ENCODE measurements around the gene ITPKC. TPM values are rescaled to one million over a fixed set of nuclear protein-coding genes. Genes with fewer than 3 reads are reported as not detected.

ITPKC gene
- total and polyA plus RNA-seq, 9 of the 15 experiments (the other 6 are each of a cell fraction or from before 2014, with no cell fraction given) = 0.08 to 9.3 (median 5.8) TPM

DNA sequence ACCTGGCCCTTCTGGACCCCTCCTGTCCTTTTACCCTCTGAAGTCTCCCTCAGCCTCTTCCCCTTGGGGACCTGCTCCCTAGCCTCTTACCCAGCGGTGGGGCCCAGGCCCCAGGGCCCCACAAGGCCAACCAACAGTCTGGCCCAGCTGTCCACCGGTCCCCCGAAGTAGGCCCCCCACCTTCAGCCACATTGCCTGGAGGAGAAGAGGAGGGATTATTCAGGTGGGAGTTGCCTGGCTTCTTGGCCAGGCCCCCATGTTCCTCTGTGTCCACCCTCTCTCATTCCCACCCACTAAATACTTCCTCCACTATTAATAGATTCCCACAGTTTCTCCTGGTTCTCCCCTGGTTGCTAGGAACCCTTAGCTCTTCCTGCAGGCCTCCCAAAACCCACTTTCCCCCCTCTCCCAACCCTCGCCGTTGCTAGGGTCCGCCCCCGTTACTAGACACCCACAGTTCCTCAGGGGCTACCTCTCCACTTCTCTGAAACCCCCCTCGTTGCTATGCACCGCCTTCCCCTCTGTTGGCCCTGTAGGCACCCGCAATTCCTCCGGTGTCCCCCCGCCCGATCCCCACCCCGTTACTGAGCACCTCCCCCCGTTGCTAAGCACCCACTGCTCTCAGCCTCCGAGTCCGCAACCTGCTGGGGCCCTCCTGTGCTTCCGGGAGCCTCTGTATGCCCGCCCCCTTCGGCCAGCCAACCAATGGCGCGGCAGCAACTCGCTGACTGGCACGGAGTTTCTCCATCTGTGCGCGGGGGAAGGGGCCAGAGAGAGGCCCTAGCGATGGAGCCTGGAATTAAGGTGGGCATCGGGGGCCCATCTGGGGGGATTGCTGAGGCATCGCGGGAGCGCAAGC lies 2.2 kb upstream of the ITPKC start (continued):
- TF ChIP-seq RBM15 (IDR thresholded peaks at IDR 0.05; ENCODE audit: insufficient read depth, low read length) (no peak), CHD2 (IDR thresholded peaks at IDR 0.05; ENCODE audit: low read depth, low read length) (0 out of 2 replicates have a peak, but pooled peaks have one; percentile 50), HDAC6 (IDR thresholded peaks at IDR 0.05; ENCODE audit: low read depth, low read length) (no peak), ZNF785 (CRISPR knock-in tag; IDR thresholded peaks at IDR 0.05) (no peak), FOS (IDR thresholded peaks at IDR 0.05; ENCODE audit: extremely low read depth, insufficient read length) (peak; percentile 81), NCOA4 (IDR thresholded peaks at IDR 0.05; ENCODE audit: partially characterized antibody) (no peak), CXXC5 (CRISPR knock-in tag; IDR thresholded peaks at IDR 0.05) (no peak), PHF21A (IDR thresholded peaks at IDR 0.05; ENCODE audit: borderline replicate concordance, low read depth) (no peak), NR2C2 (CRISPR knock-in tag; IDR thresholded peaks at IDR 0.05) (0 out of 2 replicates have a peak, but pooled peaks have one; percentile 11), NR2C2 (tag; IDR thresholded peaks at IDR 0.05) (no peak), LCOR (CRISPR knock-in tag; IDR thresholded peaks at IDR 0.05) (no peak), TCF7L2 (IDR thresholded peaks at IDR 0.05; ENCODE audit: low read depth, low read length) (no peak), CREB1 (IDR thresholded peaks at IDR 0.05) (no peak), CREB1 (CRISPR knock-in tag; IDR thresholded peaks at IDR 0.05) (peak; percentile 41; the same call in 1 of the 2 replicates)
- TF ChIP-seq, protein P1, sequence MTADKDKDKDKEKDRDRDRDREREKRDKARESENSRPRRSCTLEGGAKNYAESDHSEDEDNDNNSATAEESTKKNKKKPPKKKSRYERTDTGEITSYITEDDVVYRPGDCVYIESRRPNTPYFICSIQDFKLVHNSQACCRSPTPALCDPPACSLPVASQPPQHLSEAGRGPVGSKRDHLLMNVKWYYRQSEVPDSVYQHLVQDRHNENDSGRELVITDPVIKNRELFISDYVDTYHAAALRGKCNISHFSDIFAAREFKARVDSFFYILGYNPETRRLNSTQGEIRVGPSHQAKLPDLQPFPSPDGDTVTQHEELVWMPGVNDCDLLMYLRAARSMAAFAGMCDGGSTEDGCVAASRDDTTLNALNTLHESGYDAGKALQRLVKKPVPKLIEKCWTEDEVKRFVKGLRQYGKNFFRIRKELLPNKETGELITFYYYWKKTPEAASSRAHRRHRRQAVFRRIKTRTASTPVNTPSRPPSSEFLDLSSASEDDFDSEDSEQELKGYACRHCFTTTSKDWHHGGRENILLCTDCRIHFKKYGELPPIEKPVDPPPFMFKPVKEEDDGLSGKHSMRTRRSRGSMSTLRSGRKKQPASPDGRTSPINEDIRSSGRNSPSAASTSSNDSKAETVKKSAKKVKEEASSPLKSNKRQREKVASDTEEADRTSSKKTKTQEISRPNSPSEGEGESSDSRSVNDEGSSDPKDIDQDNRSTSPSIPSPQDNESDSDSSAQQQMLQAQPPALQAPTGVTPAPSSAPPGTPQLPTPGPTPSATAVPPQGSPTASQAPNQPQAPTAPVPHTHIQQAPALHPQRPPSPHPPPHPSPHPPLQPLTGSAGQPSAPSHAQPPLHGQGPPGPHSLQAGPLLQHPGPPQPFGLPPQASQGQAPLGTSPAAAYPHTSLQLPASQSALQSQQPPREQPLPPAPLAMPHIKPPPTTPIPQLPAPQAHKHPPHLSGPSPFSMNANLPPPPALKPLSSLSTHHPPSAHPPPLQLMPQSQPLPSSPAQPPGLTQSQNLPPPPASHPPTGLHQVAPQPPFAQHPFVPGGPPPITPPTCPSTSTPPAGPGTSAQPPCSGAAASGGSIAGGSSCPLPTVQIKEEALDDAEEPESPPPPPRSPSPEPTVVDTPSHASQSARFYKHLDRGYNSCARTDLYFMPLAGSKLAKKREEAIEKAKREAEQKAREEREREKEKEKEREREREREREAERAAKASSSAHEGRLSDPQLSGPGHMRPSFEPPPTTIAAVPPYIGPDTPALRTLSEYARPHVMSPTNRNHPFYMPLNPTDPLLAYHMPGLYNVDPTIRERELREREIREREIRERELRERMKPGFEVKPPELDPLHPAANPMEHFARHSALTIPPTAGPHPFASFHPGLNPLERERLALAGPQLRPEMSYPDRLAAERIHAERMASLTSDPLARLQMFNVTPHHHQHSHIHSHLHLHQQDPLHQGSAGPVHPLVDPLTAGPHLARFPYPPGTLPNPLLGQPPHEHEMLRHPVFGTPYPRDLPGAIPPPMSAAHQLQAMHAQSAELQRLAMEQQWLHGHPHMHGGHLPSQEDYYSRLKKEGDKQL (CRISPR knock-in tag; IDR thresholded peaks at IDR 0.05; ENCODE audit: borderline replicate concordance) = no peak
- TF ChIP-seq, protein P2, sequence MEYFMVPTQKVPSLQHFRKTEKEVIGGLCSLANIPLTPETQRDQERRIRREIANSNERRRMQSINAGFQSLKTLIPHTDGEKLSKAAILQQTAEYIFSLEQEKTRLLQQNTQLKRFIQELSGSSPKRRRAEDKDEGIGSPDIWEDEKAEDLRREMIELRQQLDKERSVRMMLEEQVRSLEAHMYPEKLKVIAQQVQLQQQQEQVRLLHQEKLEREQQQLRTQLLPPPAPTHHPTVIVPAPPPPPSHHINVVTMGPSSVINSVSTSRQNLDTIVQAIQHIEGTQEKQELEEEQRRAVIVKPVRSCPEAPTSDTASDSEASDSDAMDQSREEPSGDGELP (CRISPR knock-in tag; IDR thresholded peaks at IDR 0.05; ENCODE audit: borderline replicate concordance) = peak; percentile 72
- TF ChIP-seq, protein P3, sequence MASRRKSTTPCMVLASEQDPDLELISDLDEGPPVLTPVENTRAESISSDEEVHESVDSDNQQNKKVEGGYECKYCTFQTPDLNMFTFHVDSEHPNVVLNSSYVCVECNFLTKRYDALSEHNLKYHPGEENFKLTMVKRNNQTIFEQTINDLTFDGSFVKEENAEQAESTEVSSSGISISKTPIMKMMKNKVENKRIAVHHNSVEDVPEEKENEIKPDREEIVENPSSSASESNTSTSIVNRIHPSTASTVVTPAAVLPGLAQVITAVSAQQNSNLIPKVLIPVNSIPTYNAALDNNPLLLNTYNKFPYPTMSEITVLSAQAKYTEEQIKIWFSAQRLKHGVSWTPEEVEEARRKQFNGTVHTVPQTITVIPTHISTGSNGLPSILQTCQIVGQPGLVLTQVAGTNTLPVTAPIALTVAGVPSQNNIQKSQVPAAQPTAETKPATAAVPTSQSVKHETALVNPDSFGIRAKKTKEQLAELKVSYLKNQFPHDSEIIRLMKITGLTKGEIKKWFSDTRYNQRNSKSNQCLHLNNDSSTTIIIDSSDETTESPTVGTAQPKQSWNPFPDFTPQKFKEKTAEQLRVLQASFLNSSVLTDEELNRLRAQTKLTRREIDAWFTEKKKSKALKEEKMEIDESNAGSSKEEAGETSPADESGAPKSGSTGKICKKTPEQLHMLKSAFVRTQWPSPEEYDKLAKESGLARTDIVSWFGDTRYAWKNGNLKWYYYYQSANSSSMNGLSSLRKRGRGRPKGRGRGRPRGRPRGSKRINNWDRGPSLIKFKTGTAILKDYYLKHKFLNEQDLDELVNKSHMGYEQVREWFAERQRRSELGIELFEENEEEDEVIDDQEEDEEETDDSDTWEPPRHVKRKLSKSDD (conservative IDR thresholded peaks at IDR 0.05; ENCODE audit: low read length) = no peak
- TF ChIP-seq, protein P4, sequence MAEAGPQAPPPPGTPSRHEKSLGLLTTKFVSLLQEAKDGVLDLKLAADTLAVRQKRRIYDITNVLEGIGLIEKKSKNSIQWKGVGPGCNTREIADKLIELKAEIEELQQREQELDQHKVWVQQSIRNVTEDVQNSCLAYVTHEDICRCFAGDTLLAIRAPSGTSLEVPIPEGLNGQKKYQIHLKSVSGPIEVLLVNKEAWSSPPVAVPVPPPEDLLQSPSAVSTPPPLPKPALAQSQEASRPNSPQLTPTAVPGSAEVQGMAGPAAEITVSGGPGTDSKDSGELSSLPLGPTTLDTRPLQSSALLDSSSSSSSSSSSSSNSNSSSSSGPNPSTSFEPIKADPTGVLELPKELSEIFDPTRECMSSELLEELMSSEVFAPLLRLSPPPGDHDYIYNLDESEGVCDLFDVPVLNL (CRISPR knock-in tag; IDR thresholded peaks at IDR 0.05; ENCODE audit: low read depth) = no peak
